Measurements from ENCODE around the gene PTGIR. TPM values are rescaled to one million over a fixed set of nuclear protein-coding genes. Genes with fewer than 3 reads are reported as not detected.

The PTGIR gene
- polyA plus RNA-seq, 3 donors: 2.0 to 7.1 (median 3.5) TPM

DNA sequence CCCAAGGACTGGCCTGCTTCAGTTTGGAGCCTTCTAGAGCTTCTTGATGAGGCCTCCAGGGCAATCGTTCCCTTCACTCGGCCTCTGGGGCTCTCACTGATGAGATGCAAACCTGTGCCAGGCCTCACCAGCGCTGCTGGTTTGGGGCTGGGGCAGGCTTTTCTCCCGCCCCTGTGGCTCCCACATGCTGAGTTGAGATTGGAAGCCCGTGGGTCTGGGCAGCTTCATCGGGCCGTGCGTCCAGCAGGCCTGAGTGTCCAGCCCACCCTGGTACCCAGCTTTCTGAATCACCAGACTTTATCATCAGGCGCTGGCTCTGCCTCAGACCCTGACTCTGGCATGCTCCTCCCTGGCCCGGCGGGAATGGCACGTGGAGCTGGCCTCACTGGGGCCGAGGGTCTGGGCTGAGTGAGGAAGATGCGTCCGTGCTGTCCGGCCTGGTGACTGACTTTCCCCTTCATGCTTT is 19.5 kb downstream of the PTGIR start:
- 74 to 81% (median 81%) methylated on average over 16 of the region's 16 CpGs for WGBS, 3 donors

DNA sequence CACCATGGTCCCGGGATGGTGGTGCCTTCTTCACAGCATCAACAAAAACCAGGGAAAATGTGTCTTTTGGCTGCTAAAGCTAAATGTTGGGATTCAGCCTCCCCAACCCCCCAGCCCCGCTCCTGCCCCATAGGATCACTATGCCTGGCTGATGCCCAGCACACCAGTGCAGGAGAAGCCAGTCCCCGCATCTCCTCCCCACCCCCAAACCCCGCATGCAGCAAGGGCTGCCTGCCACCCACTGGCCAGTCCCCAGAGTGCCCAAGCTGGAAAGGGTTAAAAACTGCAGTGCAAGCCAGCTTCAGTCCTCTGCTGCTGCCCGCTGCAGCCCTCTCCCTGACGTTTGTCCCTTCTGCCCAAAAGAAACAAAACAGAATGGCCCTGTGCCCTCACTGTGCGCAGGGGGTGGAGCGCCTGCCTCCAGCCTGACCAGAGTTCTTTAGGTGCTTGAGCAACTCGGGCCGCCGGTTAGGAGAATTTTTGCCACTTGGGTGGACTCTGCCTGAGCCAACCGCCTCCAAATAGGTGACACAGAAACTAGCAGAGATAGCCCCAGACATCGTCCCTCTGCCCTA is 20.0 kb downstream of the PTGIR start:
- no peak overlapping the region for H3K27ac ChIP-seq (ENCODE audit: low read depth, low read length)
- WGBS, 3 donors: 68 to 83% (median 71%) methylated on average over 13 of the region's 13 CpGs

More for the DNA sequence above, 19.5 kb downstream of the PTGIR start:
- H3K27ac ChIP-seq (ENCODE audit: low read depth, low read length): no peak overlapping the region

DNA sequence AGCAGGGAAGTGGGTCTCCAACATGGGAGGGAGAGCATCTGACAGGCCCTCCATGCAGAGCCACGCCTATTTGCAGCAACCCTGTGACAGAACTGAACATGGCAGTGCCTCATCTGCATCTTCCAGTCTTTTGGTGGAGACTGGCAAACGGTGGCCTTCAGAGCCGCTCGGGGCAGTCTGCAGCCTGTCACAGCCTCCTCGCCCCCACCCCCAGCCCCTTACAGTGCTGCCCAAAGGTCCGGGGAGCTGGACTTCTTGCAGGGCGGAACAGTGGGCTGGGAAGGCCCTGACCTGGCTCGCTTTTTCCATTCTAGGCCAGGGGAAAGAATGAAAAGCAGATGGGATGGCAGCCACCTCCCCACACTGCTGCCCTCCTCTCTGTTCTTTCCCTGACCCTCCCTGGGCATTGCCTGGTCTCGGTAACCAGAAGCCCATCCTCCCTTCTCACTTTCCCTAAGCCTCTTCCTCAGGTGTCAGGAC is 21.1 kb downstream of the PTGIR start:
- H3K27ac ChIP-seq (ENCODE audit: low read depth, low read length): no peak overlapping the region
- 39 to 80% (median 79%) methylated on average over 9 of the region's 9 CpGs for WGBS, 3 donors

DNA sequence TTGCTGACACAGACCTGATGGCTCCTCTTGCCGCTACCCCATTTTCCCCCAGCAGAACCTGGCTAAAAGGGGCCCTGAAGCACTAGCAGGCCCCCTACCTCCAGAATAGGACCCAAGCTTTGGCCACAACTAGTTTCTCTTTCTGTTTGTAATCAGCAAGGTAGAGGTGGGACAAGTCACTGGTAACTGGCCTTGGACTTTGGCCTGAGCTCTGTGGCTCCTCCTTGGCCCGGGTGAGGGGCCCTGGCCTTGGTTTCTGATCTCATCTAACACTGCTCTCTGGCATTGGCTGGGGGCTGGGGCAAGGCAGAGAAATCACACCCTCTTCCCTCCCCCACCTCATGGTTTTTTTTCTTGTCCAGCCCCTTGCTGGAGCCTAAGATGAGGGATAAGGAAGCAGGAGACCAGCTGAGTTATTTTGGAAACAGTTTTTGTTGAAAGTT is 21.7 kb downstream of the PTGIR start:
- 9 to 51% (median 48%) methylated on average over 2 of the region's 2 CpGs for WGBS, 3 donors
- no peak overlapping the region for H3K27ac ChIP-seq (ENCODE audit: low read depth, low read length)

DNA sequence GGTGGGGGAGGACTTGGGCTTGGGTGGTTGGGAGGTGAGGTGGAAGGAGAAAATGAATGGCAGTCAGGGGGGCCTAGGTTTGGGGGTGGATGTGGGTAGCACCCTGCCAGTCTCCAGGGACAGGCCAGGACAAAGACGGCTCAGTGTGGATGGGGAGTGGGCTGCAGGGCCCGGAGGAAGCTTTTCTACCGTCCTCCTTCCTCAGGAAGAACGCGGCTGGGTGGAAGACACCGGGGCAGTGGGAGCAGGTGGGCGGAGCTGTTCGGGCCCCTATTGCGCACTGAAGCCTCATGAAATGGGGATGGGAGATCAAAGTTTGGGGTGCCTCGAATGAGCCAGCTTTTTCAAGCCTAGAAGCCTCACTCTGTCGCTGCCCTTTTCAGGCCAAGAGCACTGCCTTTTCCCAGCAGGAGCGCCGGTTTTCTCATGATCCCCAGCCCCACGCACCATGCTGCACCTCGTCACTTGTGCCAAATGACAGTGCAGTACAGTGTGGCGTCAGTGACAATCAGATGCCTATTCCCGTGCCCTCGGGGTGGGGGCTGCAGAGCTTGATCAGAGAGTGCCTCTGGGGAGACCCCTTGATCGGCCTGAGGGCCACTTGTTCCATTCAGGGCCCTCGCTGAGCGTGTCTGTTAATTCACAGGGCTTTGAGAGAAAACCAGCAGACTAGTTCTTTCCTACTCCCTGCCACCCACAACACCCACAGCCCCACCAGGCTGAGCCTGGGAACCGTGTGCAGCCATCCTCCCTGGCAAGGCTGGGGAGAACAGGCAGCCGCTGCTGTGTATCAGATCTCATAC is 22.3 kb downstream of the PTGIR start:
- 8 to 21% (median 17%) methylated on average over 23 of the region's 23 CpGs for WGBS, 3 donors
- H3K27ac ChIP-seq (ENCODE audit: low read depth, low read length): no peak overlapping the region

DNA sequence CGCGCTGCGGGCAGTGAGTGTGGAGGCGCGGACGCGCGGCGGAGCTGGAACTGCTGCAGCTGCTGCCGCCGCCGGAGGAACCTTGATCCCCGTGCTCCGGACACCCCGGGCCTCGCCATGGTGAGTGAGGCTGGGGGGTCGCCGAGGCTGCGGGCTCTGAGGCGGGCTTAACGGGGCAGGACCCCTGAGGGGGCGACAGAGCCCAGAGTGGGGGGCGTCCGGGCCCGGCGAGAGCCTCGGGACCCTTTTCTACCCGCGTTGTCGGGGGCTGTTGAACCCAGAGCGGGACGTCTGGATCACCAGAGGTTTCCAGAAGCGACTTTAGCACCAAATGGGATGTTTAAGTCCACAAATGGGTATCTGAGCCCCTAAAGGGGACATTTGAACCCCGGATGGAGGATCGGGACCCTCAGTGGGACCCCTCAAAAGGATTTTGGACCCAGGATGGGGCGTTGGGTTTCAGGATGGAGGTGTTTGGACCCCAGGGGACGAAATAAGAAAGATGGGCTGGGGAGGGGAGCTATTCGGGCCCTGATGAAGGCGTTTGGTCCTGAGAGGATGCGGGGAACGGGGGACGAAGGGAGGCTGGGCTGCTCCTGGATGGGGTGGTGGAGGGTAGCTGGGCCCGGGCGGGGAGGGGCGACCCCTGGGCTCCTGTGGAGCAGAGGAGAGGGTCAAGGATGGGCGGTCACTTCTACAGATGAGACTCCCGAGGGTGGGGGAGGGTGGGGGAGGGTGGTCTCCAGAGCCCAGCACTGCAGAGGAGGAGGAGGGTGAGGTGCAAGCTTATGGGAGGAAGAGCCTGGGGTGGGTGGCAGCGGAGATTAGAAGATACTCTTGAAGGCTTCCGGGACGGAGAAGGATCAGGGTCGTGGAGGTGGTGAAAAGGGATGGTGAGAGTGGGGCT is 23.3 kb downstream of the PTGIR start, which contains the start of gene CALM3:
TSS of gene CALM3 (plus strand) at position 13 of the 907 bp plus-strand sequence. CDS start at position 118, 105 bp downstream.
- WGBS, 3 donors: 0 to 1% (median 1%) methylated on average over 37 to 51 of the region's 51 CpGs
- H3K27ac ChIP-seq (ENCODE audit: low read depth, low read length): peak within 1 kb of the TSS; percentile 93

DNA sequence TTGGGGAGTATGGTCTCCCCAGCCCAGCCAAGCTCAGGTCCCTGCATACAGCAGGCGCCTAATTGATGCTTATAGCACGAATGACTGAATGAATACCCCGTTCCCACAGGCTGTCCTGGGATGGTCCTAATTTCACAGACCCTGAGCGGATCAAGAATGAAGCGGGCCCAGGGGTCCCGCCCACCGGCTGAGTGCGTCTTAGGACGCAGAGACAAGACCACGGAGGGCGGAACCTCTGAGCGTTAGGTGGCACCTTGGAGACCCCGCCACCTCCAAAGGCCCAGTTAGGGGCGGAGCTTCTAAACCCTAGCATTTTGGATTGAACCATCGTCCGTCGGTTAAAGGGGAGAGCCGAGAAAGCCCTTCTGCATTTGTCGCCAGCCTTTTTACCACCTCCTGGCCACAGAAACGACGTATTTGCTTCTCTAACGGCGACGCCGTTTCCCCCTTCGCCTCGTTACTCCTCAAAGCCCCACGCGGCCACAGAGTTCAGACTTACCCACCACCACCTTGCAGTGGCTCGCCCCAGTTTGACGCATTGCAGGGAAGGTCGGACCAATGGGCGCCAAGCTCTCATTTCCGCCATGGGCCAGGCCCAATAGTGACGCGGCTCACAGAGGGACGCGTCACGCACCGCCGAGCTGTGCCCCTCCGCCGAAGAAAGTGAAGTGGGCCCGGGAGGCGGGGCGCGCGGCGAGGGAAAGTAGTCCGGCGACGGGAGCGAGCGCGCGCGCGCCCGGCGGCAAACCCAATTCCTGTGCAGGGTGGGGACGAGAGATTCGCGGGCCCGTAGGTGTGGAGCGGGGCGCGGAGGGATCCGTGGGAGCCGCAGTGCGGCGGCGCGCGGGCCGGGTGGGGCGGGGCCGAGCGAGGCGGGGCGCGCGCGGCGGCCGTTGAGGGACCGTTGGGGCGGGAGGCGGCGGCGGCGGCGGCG is 24.2 kb downstream of the PTGIR start:
- WGBS, 3 donors: 1% methylated on average over 76 to 93 of the region's 93 CpGs

DNA sequence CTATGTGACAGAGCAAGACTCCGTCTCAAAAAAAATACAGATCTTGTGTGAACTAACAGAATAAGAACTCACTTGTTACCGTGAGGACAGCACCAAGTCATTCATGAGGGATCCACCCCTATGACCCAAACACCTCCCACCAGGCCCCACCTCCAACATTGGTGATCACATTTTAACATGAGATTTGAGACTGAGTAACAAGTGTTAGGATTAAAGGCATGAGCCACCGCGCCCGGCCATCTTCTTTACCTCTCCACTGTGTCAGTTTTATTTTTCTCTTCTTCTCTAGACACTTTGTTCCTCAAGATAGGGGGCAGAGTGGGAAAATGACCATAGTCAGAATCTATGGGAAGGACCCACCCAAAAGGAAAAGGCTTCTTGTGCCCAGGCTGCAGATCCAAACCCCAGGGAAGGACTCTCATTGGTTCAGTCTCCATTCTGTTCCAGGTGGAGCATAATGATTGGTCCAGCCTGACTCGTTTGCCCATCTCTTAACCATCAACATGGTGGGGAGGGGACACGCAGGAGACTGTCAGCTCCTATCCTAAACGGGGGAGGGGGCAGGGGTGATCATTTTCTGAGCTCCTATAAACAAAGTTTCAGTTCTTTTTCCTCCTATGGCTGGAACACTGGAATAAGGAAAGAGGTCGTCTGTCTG is 25.0 kb downstream of the PTGIR start:
- no peak overlapping the region for H3K27ac ChIP-seq (ENCODE audit: low read depth, low read length)
- WGBS, 3 donors: 62 to 73% (median 69%) methylated on average over 9 of the region's 9 CpGs

More for the DNA sequence above, 24.2 kb downstream of the PTGIR start:
- peak overlapping the region; percentile 93 for H3K27ac ChIP-seq (ENCODE audit: low read depth, low read length)

DNA sequence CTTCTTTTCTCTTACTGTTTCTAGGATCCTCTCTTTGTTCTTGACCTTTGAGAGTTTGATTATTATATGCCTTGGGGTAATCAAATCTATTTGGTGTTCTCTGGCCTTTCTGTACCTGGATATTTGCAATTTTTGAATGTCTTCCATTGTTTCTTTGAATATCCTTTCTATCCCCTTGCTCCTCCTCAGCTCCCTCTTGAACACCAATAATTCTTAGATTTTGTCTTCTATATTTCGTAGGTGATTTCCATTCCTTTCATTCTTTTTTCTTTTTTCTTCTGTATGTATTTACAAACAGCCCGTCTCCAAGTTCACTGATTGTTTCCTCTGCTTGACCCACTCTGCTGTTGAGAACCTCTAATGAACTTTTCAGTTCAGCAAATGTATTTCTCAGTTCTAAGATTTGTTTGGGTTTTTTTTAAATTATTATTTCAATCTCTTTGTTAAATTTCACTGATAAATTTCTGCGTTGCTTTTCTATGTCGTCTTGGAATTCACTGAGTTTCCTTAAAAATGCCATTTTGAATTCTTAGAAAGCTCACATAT is 26.4 kb downstream of the PTGIR start:
- no peak overlapping the region for H3K27ac ChIP-seq (ENCODE audit: low read depth, low read length)
- 95 to 97% (median 96%) methylated on average over 4 of the region's 4 CpGs for WGBS, 3 donors

DNA sequence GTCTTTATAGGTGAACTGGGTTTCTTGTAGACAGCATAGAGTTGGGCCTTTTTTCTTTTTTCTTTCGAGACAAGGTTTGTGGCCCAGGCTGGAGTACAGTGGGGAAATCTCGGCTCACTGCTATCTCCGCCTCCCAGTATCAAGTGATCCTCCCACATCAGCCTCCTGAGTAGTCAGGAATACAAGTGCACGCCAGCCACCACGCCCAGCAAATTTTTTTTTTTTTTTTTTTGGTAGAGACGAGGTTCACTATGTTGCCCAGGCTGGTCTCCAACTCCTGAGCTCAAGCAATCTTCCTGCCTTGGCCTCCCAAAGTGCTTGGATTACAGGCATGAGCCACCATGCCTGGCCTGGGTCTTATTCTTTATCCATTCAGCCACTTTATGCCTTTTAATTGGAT is 28.9 kb downstream of the PTGIR start:
- WGBS, 3 donors: 71 to 85% (median 77%) methylated on average over 6 of the region's 6 CpGs
- H3K27ac ChIP-seq (ENCODE audit: low read depth, low read length): no peak overlapping the region

DNA sequence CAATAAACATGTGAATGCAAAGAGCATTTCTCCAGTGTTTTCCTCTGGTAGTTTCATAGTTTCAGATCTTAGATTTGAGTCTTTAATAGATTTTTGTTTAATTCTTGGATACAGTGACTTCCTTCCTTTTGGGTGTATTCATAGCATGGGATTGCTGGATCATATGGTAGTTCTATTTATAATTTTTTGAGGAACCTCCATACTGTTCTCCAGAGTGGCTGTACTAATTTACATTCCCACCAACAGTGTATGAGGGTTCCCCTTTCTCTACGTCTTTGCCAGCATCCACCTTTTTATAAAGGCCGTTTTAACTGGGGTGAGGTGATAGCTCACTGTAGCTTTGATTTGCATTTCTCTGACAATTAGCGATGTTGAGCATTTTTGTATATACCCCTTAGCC is 33.0 kb downstream of the PTGIR start:
- WGBS, 3 donors: 68 to 86% (median 79%) methylated on average over 3 of the region's 3 CpGs
- H3K27ac ChIP-seq (ENCODE audit: low read depth, low read length): no peak overlapping the region

DNA sequence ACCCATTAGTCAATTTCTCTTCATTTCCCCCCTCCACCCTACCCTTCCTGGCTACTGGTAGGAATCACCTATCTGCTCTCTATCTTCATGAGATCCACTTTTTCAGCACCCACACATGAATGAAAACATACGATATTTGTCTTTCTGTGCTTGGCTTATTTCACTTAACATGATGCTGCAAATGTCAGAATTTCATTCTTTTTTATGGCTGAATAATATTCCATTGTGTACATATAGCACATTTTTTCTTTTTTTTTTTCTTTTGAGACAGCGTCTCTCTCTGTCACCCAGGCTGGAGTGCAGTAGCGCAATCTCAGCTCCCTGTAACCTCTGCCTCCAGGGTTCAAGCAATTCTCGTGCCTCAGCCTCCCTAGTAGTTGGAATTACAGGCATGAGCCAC is 33.6 kb downstream of the PTGIR start:
- WGBS, 3 donors: 93 to 100% (median 95%) methylated on average over 4 of the region's 4 CpGs
- no peak overlapping the region for H3K27ac ChIP-seq (ENCODE audit: low read depth, low read length)

DNA sequence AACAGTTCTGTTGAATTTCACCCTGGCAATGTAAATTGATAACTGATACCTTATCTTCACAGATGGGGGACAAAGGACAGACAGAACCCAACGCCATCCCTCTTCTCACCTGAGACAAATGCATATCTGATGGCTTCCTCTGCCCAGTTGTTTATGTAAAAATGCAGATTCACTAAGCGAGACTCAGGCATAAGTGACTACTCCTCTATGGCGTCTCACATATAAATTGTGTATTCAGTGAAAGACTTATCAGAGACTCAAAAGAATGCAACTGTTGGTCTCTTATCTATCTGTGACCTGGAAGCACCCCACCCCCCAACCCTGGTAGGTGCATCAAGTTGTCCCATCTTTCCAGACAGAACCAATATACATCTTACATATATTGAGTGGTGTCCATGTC is 37.0 kb downstream of the PTGIR start:
- WGBS, 3 donors: 80 to 91% (median 87%) methylated on average over 3 of the region's 3 CpGs

DNA sequence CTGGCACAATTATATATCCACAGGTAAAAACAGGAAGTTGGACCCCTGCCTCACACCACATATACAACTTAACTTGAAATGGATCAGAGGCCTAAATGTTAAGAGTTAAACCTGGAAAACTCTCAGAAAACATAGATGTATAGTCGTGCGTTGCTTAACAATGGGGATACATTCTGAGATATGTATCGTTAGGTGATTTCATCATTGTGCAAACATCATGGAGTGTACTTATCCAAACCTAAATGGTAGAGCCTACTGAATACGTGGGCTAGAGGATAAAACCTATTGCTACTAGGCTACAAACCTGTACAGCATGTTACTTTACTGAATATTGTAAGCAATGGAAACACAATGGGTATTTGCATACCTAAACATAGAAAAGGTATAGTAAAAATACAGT is 38.6 kb downstream of the PTGIR start:
- 84 to 91% (median 91%) methylated on average over 4 of the region's 4 CpGs for WGBS, 3 donors
- H3K27ac ChIP-seq (ENCODE audit: low read depth, low read length): no peak overlapping the region

More for the DNA sequence above, 37.0 kb downstream of the PTGIR start:
- H3K27ac ChIP-seq (ENCODE audit: low read depth, low read length): no peak overlapping the region

DNA sequence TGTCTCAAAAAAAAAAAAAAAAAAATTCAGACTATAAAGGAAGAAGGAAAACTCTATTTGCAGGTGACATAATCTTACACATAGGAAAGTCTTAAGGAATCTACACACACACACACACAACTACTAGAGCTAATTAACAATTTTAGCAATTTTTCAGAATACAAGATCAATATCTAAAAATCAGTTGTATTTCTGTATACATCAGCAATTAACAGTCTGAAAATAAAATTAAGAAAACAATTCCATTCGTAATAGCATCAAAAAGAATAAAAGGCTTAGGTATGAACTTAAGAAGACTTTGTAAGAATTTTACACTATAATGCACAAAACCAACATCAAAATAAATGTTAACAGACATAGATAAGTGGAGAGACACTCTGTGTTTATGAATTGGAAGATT is 39.4 kb downstream of the PTGIR start:
- WGBS, 3 donors: 90 to 96% (median 95%) methylated on average over 1 of the region's 1 CpG
- no peak overlapping the region for H3K27ac ChIP-seq (ENCODE audit: low read depth, low read length)

DNA sequence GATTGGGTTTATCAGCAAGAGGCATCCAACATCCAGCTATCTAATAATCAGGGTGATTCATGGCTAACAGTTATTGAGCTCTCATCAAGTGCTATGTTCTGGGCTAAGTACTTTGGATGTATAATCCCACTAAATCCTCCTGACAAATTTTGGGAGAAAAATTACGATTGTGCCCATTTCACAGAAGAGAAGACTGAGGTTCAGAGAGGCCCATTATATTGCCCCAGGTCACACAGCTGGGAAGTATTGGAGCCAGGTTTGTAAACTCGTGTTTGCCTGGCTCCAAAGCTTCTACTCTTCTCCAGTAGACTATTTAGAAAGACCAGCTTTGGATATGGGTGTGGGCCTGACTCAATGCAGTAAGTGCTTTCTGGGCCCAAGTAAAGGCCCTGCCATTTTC is 44.6 kb downstream of the PTGIR start:
- no peak overlapping the region for H3K27ac ChIP-seq (ENCODE audit: low read depth, low read length)
- WGBS, 3 donors: 84 to 93% (median 93%) methylated on average over 2 of the region's 2 CpGs

DNA sequence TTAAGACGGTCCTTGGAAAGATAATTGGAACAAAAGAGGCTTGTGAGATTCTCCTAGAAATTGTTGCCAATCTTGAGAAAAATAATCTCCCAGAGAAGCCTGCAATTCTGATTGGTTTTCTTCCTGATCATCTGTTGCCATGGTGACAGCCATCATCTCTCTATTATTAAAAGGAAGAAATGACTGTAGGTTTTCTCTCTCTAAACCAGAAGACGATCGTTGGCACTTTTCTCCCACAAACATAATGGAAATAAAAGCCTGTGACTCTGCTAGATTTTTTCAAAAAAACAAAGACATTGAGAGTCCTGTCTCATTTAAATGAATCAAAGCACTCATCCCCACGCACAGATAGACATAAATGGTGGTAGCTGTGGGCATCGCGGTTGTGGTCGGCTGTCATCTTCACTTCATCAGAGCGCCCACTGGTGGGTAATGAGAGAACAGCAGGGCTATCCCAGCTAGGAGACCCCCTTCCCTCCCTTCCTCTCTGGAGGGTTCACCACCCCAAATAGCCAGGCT is 45.5 kb downstream of the PTGIR start:
- no peak overlapping the region for H3K27ac ChIP-seq (ENCODE audit: low read depth, low read length)
- WGBS, 3 donors: 30 to 56% (median 44%) methylated on average over 8 of the region's 8 CpGs
